Femur (tissue), 1 donor: Measurements from ENCODE around the gene BABAM2.
A peak's percentile ranks its signal among the peaks of the same experiment; 100 is the strongest.

Experiments used
- DNase-seq: peaks from one replicate; pipeline ENCODE4 v3.0.0-alpha.2; 2017

The BABAM2 gene

GRCh38 chr2:28268386-28268785 lies 377.9 kb downstream of the BABAM2 start:
- no peak for DNase-seq

GRCh38 chr2:28269019-28269784 lies 378.7 kb downstream of the BABAM2 start:
- no peak for DNase-seq

- no peak for DNase-seq
These were observed 380.1 kb downstream of the BABAM2 start for GRCh38 chr2:28270456-28271152.

GRCh38 chr2:28271231-28271918 lies 380.8 kb downstream of the BABAM2 start:
- no peak for DNase-seq

- no peak for DNase-seq
These were observed 381.4 kb downstream of the BABAM2 start for GRCh38 chr2:28271919-28272250.

GRCh38 chr2:28273751-28274150 lies 383.2 kb downstream of the BABAM2 start:
- no peak for DNase-seq

GRCh38 chr2:28274911-28275685 lies 384.6 kb downstream of the BABAM2 start:
- DNase-seq: peak; percentile 42

- DNase-seq: no peak
These were observed 385.6 kb downstream of the BABAM2 start for GRCh38 chr2:28276076-28276618.

- DNase-seq: no peak
These were observed 386.3 kb downstream of the BABAM2 start for GRCh38 chr2:28276807-28277206.

GRCh38 chr2:28277466-28277865 lies 386.9 kb downstream of the BABAM2 start:
- DNase-seq: no peak

GRCh38 chr2:28279371-28279770 lies 388.8 kb downstream of the BABAM2 start:
- no peak for DNase-seq

GRCh38 chr2:28280619-28281018 lies 390.1 kb downstream of the BABAM2 start:
- DNase-seq: no peak

GRCh38 chr2:28281739-28282138 lies 391.2 kb downstream of the BABAM2 start:
- no peak for DNase-seq

GRCh38 chr2:28282248-28282647 lies 391.7 kb downstream of the BABAM2 start:
- DNase-seq: no peak

GRCh38 chr2:28282861-28283646 lies 392.5 kb downstream of the BABAM2 start:
- no peak for DNase-seq

GRCh38 chr2:28283861-28284260 lies 393.3 kb downstream of the BABAM2 start:
- DNase-seq: no peak

- DNase-seq: no peak
These were observed 396.1 kb downstream of the BABAM2 start for GRCh38 chr2:28286678-28287077.

GRCh38 chr2:28287256-28287915 lies 396.9 kb downstream of the BABAM2 start:
- DNase-seq: no peak

- DNase-seq: no peak
These were observed 398.1 kb downstream of the BABAM2 start for GRCh38 chr2:28288620-28289019.

- no peak for DNase-seq
These were observed 401.4 kb downstream of the BABAM2 start for GRCh38 chr2:28291811-28292440.

- no peak for DNase-seq
These were observed 402.0 kb downstream of the BABAM2 start for GRCh38 chr2:28292491-28292890.
